HEK293T (cell line): ENCODE results near the gene UBXN4.

Experiments used
- ELF4 ChIP-seq: fragments of 450-650 bp; IDR thresholded peaks from 2 replicates; pipeline ENCODE4 v1.6.1; 2017; ENCODE audit warnings: antibody characterized with exemption
- FOXM1 ChIP-seq: fragments of 450-650 bp; IDR thresholded peaks from 2 replicates; pipeline ENCODE4 v1.6.1; 2017; ENCODE audit warnings: mild to moderate bottlenecking, borderline replicate concordance
- HDGF ChIP-seq: fragments of 450-650 bp; IDR thresholded peaks from 2 replicates; pipeline ENCODE4 v1.6.1; 2017; ENCODE audit warnings: antibody characterized with exemption, borderline replicate concordance
- SP1 ChIP-seq: fragments of 450-650 bp; IDR thresholded peaks from 2 replicates; pipeline ENCODE4 v1.6.1; 2017

GRCh38 chr2:135742325-135742757 is 686 bp downstream of the UBXN4 start:
- TF ChIP-seq ELF4 = no peak
- TF ChIP-seq FOXM1 = no peak
- TF ChIP-seq HDGF = no peak
- TF ChIP-seq SP1 = no peak
